GM18520 (cell line): ENCODE measurements around the gene ADGRA1.
"Not testable (repeated sequence)": the region's sequence is repeated elsewhere in the genome, so short reads cannot be mapped to it uniquely, and the experiment has no call there.

ENCODE experiments used
- ATAC-seq: cut with Tn5 transposase; IDR thresholded peaks from one replicate; pipeline ENCODE4 v1.9.1; 2021; ENCODE audit not compliant: unreplicated experiment

ADGRA1 gene

GRCh38 chr10:133110133-133110532 lies 22.4 kb downstream of the ADGRA1 start:
- no peak for ATAC-seq

- ATAC-seq: no peak
Observed at GRCh38 chr10:133110609-133111275, 23.0 kb downstream of the ADGRA1 start.

- ATAC-seq: not testable (repeated sequence)
Observed at GRCh38 chr10:133111640-133112039, 23.9 kb downstream of the ADGRA1 start.

- ATAC-seq: no peak
Observed at GRCh38 chr10:133113146-133113830, 25.6 kb downstream of the ADGRA1 start.

GRCh38 chr10:133113847-133114246 lies 26.1 kb downstream of the ADGRA1 start:
- no peak for ATAC-seq

- no peak for ATAC-seq
Observed at GRCh38 chr10:133114251-133114650, 26.5 kb downstream of the ADGRA1 start.

- no peak for ATAC-seq
Observed at GRCh38 chr10:133114726-133115452, 27.2 kb downstream of the ADGRA1 start.

- no peak for ATAC-seq
Observed at GRCh38 chr10:133115453-133115842, 27.7 kb downstream of the ADGRA1 start.

GRCh38 chr10:133115976-133116375 lies 28.3 kb downstream of the ADGRA1 start:
- no peak for ATAC-seq

- no peak for ATAC-seq
Observed at GRCh38 chr10:133116455-133116854, 28.7 kb downstream of the ADGRA1 start.

- ATAC-seq: no peak
Observed at GRCh38 chr10:133117036-133117687, 29.4 kb downstream of the ADGRA1 start.

- no peak for ATAC-seq
Observed at GRCh38 chr10:133117688-133118071, 30.0 kb downstream of the ADGRA1 start.

- no peak for ATAC-seq
Observed at GRCh38 chr10:133121479-133121878, 33.8 kb downstream of the ADGRA1 start.

- no peak for ATAC-seq
Observed at GRCh38 chr10:133122171-133122935, 34.6 kb downstream of the ADGRA1 start.

- ATAC-seq: no peak
Observed at GRCh38 chr10:133123050-133123745, 35.5 kb downstream of the ADGRA1 start.

- no peak for ATAC-seq
Observed at GRCh38 chr10:133123746-133124356, 36.1 kb downstream of the ADGRA1 start.

- ATAC-seq: no peak
Observed at GRCh38 chr10:133124357-133125211, 36.9 kb downstream of the ADGRA1 start.

GRCh38 chr10:133125901-133126300 lies 38.2 kb downstream of the ADGRA1 start:
- no peak for ATAC-seq
